Activated T-cell treated with anti-CD3 and anti-CD28 coated beads, Interleukin-2, amount 50 U/mL, for 1 hour (primary cell): ENCODE measurements around the gene TM9SF2.
"Not testable (repeated sequence)": the region's sequence is repeated elsewhere in the genome, so short reads cannot be mapped to it uniquely, and the experiment has no call there.

Source experiments
- DNase-seq: peaks from one replicate; pipeline ENCODE4 v3.0.0-alpha.2; 2020

Gene TM9SF2

GRCh38 chr13:99540530-99540929, 39.3 kb downstream of the TM9SF2 start:
- no peak for DNase-seq

- no peak for DNase-seq
These were observed 41.6 kb downstream of the TM9SF2 start for GRCh38 chr13:99542788-99543406.

GRCh38 chr13:99545361-99545760, 44.1 kb downstream of the TM9SF2 start:
- no peak for DNase-seq

GRCh38 chr13:99545979-99546378, 44.7 kb downstream of the TM9SF2 start:
- DNase-seq = no peak

- no peak for DNase-seq
These were observed 45.6 kb downstream of the TM9SF2 start for GRCh38 chr13:99546878-99547277.

GRCh38 chr13:99548448-99548847, 47.2 kb downstream of the TM9SF2 start:
- no peak for DNase-seq

- no peak for DNase-seq
These were observed 51.8 kb downstream of the TM9SF2 start for GRCh38 chr13:99553033-99553432.

GRCh38 chr13:99555149-99555548, 53.9 kb downstream of the TM9SF2 start:
- no peak for DNase-seq

- DNase-seq = no peak
These were observed 55.7 kb downstream of the TM9SF2 start for GRCh38 chr13:99556867-99557443.

GRCh38 chr13:99558570-99559180, 57.4 kb downstream of the TM9SF2 start:
- DNase-seq = no peak

GRCh38 chr13:99559560-99559959, 58.3 kb downstream of the TM9SF2 start:
- DNase-seq = no peak

- DNase-seq = no peak
These were observed 62.1 kb downstream of the TM9SF2 start for GRCh38 chr13:99563404-99563803.

GRCh38 chr13:99564386-99564785, 63.1 kb downstream of the TM9SF2 start:
- DNase-seq = no peak

GRCh38 chr13:99565478-99566124, 64.3 kb downstream of the TM9SF2 start:
- DNase-seq = no peak

GRCh38 chr13:99566125-99567083, 65.1 kb downstream of the TM9SF2 start:
- DNase-seq = no peak

GRCh38 chr13:99568901-99569300, 67.6 kb downstream of the TM9SF2 start:
- not testable (repeated sequence) for DNase-seq

GRCh38 chr13:99572131-99572530, 70.9 kb downstream of the TM9SF2 start:
- no peak for DNase-seq

GRCh38 chr13:99572921-99573320, 71.6 kb downstream of the TM9SF2 start:
- no peak for DNase-seq

- DNase-seq = no peak
These were observed 74.3 kb downstream of the TM9SF2 start for GRCh38 chr13:99575376-99576120.

- DNase-seq = no peak
These were observed 77.0 kb downstream of the TM9SF2 start for GRCh38 chr13:99577934-99578917.
